GM21360 (cell line): ENCODE measurements around the gene MTG1.
"Not testable (repeated sequence)": the region's sequence is repeated elsewhere in the genome, so short reads cannot be mapped to it uniquely, and the experiment has no call there.

ENCODE experiments used
- ATAC-seq: cut with Tn5 transposase; IDR thresholded peaks from one replicate; pipeline ENCODE4 v1.9.1; 2021; ENCODE audit warnings: mild to moderate bottlenecking, moderate library complexity; ENCODE audit not compliant: unreplicated experiment

MTG1 gene

GRCh38 chr10:133462512-133463305 lies 68.8 kb downstream of the MTG1 start:
- ATAC-seq = no peak

- ATAC-seq = no peak
Measured at GRCh38 chr10:133464582-133465031, 70.7 kb downstream of the MTG1 start.

- ATAC-seq = no peak
Measured at GRCh38 chr10:133465191-133465949, 71.4 kb downstream of the MTG1 start.

GRCh38 chr10:133465950-133466474 lies 72.1 kb downstream of the MTG1 start:
- ATAC-seq = no peak

- ATAC-seq = no peak
Measured at GRCh38 chr10:133466683-133467275, 72.8 kb downstream of the MTG1 start.

GRCh38 chr10:133467286-133467911 lies 73.4 kb downstream of the MTG1 start:
- ATAC-seq = no peak

- not testable (repeated sequence) for ATAC-seq
Measured at GRCh38 chr10:133469205-133469604, 75.2 kb downstream of the MTG1 start.

- no peak for ATAC-seq
Measured at GRCh38 chr10:133471300-133472109, 77.5 kb downstream of the MTG1 start.
